Activated naive CD4-positive, alpha-beta T cell treated with anti-CD3 and anti-CD28 coated beads, Interleukin-2, amount 10 ng/mL, durations not matched to agents 7 days and 5 days (primary cell): ENCODE results near the gene RHBDD2.
A peak's percentile ranks its signal among the peaks of the same experiment; 100 is the strongest.
"Not testable (repeated sequence)": the region's sequence is repeated elsewhere in the genome, so short reads cannot be mapped to it uniquely, and the experiment has no call there.

Source experiments
- CTCF ChIA-PET: fragments of 350-600 bp; sonication (Branson Sonifier 250); formaldehyde crosslinking; loops from one replicate; lab custom pipeline; 2021; ENCODE audit warnings: antibody characterized with exemption; lab: Charles Lee
- DNase-seq: peaks from one replicate; pipeline ENCODE4 v3.0.0-alpha.2; 2020
- H3K27ac Mint-ChIP-seq: one replicate; pipeline ENCODE4 v1.8.0; 2021; ENCODE audit warnings: mild to moderate bottlenecking, moderate library complexity, mixed read lengths
- H3K27me3 Mint-ChIP-seq: one replicate; pipeline ENCODE4 v1.8.0; 2021; ENCODE audit warnings: mild to moderate bottlenecking, mixed read lengths
- H3K36me3 Mint-ChIP-seq: one replicate; pipeline ENCODE4 v1.8.0; 2021; ENCODE audit warnings: mixed read lengths
- H3K4me1 Mint-ChIP-seq: one replicate; pipeline ENCODE4 v1.8.0; 2021; ENCODE audit warnings: mixed read lengths
- H3K4me3 Mint-ChIP-seq: one replicate; pipeline ENCODE4 v1.8.0; 2021; ENCODE audit warnings: mild to moderate bottlenecking, moderate library complexity, mixed read lengths
- H3K9me3 Mint-ChIP-seq: one replicate; pipeline ENCODE4 v1.8.0; 2021; ENCODE audit warnings: mixed read lengths

The RHBDD2 gene

DNA sequence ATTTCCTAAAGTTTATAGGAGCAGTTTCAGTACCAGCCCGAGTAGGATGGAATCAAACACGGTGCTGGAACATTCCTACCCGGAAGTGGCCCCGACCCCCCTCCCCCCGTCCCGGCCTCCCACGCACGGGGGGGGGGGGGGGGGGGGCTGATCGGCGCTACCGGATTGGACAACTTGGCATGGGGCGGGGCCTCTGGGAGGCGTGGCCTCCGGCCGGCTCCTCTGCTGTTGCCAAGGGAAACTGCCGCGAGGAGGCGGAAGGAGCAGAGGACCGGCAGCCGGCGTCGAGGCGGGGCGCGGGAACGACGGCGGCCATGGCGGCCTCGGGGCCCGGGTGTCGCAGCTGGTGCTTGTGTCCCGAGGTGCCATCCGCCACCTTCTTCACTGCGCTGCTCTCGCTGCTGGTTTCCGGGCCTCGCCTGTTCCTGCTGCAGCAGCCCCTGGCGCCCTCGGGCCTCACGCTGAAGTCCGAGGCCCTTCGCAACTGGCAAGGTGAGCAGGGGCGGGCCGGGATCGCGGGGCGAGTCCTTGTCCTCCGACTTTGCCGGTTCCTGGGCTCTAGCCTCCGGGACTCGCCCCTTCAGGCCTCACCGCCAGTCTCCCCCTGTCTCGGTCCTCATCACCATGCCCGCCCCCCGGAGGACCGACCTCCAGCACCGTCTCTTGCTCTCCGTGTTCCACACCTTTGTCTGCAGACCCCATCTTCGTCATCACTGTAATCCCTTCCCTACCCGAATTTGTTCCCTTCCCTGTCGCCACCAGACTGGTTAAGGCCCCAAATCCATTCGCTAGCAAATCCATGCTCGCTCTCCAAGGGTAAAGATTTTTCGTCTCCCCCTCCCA lies at the start of gene RHBDD2:
Gene RHBDD2 (plus strand): TSS at position 266 of the 843 bp plus-strand sequence. CDS start 49 bp downstream, at position 315.
- peak within 1 kb of the TSS; percentile 91 for H3K27ac Mint-ChIP-seq
- DNase-seq, result peak; percentile 97
- peak within 1 kb of the TSS; percentile 87 for H3K4me3 Mint-ChIP-seq
- peaks cover 17% of the 10 kb centered on the region for H3K27me3 Mint-ChIP-seq
- H3K4me1 Mint-ChIP-seq, result peaks cover 24% of the 10 kb centered on the region
- CTCF ChIA-PET, result no interaction called here
- no peaks in the 10 kb centered on the region for H3K9me3 Mint-ChIP-seq
- H3K36me3 Mint-ChIP-seq, result peaks cover 20% of the 10 kb centered on the region

DNA sequence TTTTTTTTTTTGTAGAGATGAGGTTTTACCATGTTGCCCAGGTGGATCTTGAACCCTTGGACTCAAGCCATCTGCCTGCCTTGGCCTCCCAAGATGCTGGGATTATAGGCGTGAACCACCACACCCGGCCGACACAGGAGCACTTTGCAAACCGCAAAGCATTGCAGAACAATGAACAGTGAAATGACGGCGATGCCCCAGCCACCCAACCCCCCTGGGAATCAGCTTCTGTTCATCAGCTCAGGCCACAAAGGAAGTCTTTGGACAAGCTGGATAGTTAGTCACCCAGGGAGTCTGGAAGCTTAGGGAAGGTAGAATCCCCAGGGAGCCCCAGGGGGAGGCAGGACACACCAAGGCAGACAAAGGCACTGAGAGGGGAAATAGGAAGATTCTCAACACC lies 49.2 kb upstream of the RHBDD2 start:
- H3K9me3 Mint-ChIP-seq, H3K27ac Mint-ChIP-seq, H3K27me3 Mint-ChIP-seq, H3K36me3 Mint-ChIP-seq, DNase-seq, CTCF ChIA-PET, H3K4me3 Mint-ChIP-seq, H3K4me1 Mint-ChIP-seq: not testable (repeated sequence)

DNA sequence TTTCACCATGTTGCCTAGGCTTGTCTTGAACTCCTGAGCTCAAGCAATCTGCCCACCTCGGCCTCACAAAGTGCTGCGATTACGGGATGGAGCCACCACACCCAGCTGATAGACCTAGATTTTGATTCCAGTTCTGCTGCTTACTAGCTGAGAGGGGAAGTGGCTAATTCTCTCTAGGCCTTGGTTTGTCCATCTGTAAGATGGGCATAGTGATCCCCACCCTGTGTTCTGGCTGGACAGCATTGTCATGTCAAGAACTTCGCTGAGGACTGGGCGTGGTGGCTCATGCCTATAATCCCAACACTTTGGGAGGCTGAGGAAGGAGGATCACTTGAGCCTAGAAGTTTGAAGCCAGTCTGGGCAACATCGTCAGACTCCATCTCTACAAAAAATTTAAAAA lies 47.9 kb upstream of the RHBDD2 start:
- H3K4me1 Mint-ChIP-seq, result no peaks in the 10 kb centered on the region
- CTCF ChIA-PET, result no interaction called here
- no peaks in the 10 kb centered on the region for H3K36me3 Mint-ChIP-seq
- no peak overlapping the region for H3K27ac Mint-ChIP-seq
- H3K9me3 Mint-ChIP-seq, result no peaks in the 10 kb centered on the region
- peaks cover 8% of the 10 kb centered on the region for H3K27me3 Mint-ChIP-seq
- no peak overlapping the region for H3K4me3 Mint-ChIP-seq
- DNase-seq, result no peak

DNA sequence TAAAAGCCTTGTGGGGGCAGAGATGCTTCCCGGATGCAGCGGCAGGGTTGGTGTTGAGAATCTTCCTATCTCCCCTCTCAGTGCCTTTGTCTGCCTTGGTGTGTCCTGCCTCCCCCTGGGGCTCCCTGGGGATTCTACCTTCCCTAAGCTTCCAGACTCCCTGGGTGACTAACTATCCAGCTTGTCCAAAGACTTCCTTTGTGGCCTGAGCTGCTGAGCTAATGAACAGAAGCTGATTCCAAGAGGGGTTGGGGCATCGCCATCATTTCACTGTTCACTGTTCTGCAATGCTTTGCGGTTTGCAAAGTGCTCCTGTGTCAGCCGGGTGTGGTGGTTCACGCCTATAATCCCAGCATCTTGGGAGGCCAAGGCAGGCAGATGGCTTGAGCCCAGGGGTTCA lies 45.2 kb upstream of the RHBDD2 start:
- CTCF ChIA-PET, H3K27ac Mint-ChIP-seq, H3K36me3 Mint-ChIP-seq, H3K27me3 Mint-ChIP-seq, H3K4me1 Mint-ChIP-seq, H3K9me3 Mint-ChIP-seq, DNase-seq, H3K4me3 Mint-ChIP-seq: not testable (repeated sequence)

DNA sequence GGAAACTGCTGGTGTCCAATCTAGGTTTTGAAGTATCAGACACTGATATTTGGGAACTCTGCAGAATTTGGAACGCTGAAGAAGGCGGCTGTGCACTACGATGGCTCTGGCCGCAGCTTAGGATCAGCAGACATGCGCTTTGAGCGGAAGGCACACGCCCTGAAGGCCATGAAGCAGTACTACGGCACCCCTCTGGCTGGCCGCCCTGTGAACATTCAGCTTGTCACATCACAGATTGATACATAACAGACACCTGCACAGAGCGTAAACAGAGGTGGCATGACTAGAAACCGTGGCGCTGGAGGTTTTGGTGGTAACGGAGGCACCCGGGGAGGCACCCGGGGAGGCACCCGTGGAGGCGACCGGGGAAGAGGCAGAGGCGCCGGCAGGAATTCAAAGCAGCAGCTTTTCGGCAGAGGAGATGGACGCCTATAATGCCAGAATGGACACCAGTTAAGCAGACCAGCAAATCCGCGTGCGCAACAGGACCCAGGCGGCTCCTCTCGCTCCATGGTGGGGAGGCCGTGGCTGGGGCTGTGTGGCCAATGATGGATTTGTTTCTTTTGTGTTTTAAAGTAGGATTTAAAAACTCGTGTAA lies 43.0 kb upstream of the RHBDD2 start:
- Mint-ChIP-seq H3K9me3 (no peaks in the 10 kb centered on the region), H3K36me3 (no peaks in the 10 kb centered on the region), H3K27me3 (peaks cover 5% of the 10 kb centered on the region), H3K4me3 (no peak overlapping the region), H3K27ac (no peak overlapping the region), H3K4me1 (no peaks in the 10 kb centered on the region)
- CTCF ChIA-PET, result no interaction called here
- DNase-seq, result no peak

DNA sequence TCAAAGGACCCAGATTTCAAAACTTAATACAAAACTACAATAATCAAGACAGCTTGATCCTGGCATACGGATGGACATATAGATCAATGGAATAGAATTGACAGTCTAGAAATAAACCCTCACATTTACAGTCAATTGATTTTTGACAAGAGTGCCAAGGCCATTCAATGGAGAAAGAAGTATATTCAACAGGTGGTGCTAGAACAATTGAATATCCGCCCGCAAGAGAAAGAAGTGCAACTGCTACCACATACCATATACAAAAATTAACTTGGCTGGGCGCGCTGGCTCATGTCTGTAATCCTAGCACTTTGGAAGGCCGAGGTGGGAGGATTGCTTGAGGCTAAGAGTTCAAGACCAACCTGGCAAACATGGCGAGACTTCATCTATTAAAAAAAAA lies 42.0 kb upstream of the RHBDD2 start:
- Mint-ChIP-seq H3K4me3 (no peak overlapping the region), H3K4me1 (no peaks in the 10 kb centered on the region), H3K36me3 (no peaks in the 10 kb centered on the region), H3K27me3 (peaks cover 4% of the 10 kb centered on the region), H3K9me3 (no peaks in the 10 kb centered on the region), H3K27ac (no peak overlapping the region)
- DNase-seq, result no peak
- CTCF ChIA-PET, result no interaction called here

DNA sequence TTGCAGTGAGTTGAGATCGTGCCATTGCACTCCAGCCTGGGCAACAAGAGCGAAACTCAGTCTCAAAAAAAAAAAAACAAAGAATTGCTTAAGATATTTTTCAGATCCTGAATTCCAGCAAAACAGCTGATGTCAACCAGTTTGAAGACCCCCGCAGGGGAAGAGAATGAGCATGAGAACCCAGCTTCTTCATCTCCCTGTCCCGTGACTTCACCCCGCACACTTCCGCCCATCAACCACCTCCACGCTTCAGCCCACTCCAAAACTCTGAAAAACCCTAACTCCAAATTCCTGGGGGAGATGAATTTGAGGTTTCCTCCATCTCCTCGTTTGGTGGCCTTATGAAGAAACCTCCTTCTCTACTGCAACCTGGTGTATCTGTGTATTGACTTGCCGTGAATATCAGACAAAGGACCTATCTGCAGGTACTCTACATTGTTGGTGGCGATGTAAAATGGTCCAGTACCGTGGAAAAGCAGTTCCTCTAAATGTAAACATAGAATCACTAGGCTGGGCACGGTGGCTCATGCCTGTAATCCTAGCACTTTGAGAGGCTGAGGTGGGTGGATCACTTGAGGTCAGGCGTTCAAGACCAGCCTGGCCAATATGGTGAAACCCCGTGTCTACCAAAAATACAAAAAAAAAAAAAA lies 40.4 kb upstream of the RHBDD2 start:
- H3K36me3 Mint-ChIP-seq, H3K4me1 Mint-ChIP-seq, DNase-seq, H3K27ac Mint-ChIP-seq, CTCF ChIA-PET, H3K27me3 Mint-ChIP-seq, H3K4me3 Mint-ChIP-seq, H3K9me3 Mint-ChIP-seq: not testable (repeated sequence)

DNA sequence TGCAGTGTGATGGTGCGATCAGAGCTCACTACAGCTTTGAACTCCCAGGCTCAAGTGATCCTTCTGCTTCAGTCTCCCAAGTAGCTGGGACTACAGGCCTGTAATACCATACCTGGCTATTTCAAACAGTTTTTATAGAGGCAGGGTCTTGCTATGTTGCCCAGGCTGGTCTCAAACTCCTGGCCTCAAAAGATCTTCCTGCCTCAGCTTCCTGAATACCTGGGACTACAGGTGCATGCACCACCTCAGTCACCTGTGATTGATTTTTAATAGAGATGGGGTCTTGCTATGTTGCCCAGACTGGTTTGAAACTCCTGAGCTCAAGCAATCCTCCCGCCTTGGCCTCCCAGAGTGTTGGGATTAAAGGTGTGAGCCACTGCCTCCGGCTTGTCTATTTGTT lies 38.8 kb upstream of the RHBDD2 start:
- H3K9me3 Mint-ChIP-seq, result no peaks in the 10 kb centered on the region
- H3K36me3 Mint-ChIP-seq, result no peaks in the 10 kb centered on the region
- no peak overlapping the region for H3K4me3 Mint-ChIP-seq
- DNase-seq, result no peak
- H3K4me1 Mint-ChIP-seq, result peaks cover 2% of the 10 kb centered on the region
- H3K27ac Mint-ChIP-seq, result no peak overlapping the region
- CTCF ChIA-PET, result no interaction called here
- no peaks in the 10 kb centered on the region for H3K27me3 Mint-ChIP-seq

DNA sequence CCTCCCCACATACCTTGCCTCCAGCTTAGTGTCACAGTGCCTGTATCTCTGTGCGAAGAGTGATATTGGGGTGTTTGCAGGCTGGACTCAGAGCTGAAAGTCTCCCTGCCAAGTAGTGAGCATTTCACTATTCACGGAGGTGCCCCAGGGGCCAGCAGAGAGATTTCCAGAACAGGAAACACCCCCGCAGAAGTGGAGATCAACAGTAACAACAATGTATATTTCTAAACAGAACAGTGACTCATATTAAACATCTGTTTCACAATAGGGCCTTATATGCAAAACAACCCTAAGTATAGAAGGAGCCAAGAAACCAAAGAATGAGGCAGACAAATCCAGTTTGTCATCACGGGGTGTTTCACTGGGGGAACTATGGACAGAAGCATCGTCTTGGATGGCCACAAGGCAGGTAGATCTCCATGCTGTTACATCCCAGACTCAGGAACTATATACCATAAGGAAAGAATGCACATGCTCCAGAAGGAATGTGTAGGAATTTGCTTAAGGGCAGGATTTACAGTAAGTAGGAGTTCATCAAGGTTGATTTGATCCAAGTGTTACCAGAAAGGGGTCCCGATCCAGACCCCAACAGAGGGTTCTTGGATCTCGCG lies 35.9 kb upstream of the RHBDD2 start:
- H3K27me3 Mint-ChIP-seq, result peaks cover 9% of the 10 kb centered on the region
- H3K27ac Mint-ChIP-seq, result no peak overlapping the region
- H3K4me1 Mint-ChIP-seq, result peaks cover 2% of the 10 kb centered on the region
- no peaks in the 10 kb centered on the region for H3K9me3 Mint-ChIP-seq
- no peaks in the 10 kb centered on the region for H3K36me3 Mint-ChIP-seq
- H3K4me3 Mint-ChIP-seq, result no peak overlapping the region
- CTCF ChIA-PET, result no interaction called here
- no peak for DNase-seq

DNA sequence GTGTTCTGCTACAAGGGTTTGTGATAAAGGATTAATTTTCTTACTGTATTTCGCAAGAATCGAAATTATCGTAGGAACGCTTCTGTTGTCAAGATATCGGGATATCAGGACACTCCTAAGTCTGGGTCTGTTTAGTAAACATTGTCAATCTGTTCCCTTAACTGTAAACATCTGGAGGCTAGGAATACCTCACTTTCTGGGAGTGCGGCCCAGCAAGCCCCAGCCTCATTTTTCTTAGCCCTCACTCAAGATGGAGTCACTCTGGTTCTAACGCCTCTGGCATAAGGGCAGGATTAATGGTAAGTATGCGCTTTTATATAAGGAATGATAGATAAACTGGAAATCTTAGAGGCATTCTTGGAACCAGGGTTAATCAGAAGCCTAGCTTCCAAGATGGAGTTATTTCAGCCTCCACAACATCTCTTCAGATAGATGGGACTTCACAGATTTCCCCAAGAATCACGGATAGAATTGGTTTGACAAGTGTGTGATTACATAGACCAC lies 35.2 kb upstream of the RHBDD2 start:
- CTCF ChIA-PET, result no interaction called here
- Mint-ChIP-seq H3K27me3 (peaks cover 12% of the 10 kb centered on the region), H3K36me3 (no peaks in the 10 kb centered on the region), H3K9me3 (no peaks in the 10 kb centered on the region), H3K4me3 (no peak overlapping the region), H3K4me1 (peaks cover 2% of the 10 kb centered on the region), H3K27ac (no peak overlapping the region)
- no peak for DNase-seq

DNA sequence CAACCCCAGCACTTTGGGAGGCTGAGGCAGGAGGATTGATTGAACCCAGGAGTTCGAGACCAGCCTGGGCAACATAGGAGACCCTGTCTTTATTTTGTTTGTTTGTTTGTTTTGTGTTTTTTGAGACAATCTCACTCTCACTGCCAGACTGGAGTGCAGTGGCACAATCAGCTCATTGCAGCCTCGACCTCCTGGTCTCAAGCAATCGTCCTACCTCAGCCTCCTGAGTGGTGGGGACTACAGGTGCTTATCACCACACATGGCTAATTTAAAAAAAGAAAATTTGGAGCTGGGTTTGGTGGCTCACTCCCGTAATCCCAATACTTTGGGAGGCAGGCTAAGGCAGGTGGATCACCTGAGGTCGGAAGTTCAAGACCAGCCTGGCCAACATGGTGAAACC lies 34.7 kb upstream of the RHBDD2 start:
- H3K4me3 Mint-ChIP-seq, result no peak overlapping the region
- H3K27ac Mint-ChIP-seq, result no peak overlapping the region
- no peaks in the 10 kb centered on the region for H3K9me3 Mint-ChIP-seq
- peaks cover 2% of the 10 kb centered on the region for H3K4me1 Mint-ChIP-seq
- CTCF ChIA-PET, result interaction anchor here (0.6 kb wide), 1 partner anchor 90 kb away, joined by 3 read pairs; no protein-coding TSS in a partner anchor
- DNase-seq, result no peak
- H3K27me3 Mint-ChIP-seq, result peaks cover 12% of the 10 kb centered on the region
- H3K36me3 Mint-ChIP-seq, result no peaks in the 10 kb centered on the region

DNA sequence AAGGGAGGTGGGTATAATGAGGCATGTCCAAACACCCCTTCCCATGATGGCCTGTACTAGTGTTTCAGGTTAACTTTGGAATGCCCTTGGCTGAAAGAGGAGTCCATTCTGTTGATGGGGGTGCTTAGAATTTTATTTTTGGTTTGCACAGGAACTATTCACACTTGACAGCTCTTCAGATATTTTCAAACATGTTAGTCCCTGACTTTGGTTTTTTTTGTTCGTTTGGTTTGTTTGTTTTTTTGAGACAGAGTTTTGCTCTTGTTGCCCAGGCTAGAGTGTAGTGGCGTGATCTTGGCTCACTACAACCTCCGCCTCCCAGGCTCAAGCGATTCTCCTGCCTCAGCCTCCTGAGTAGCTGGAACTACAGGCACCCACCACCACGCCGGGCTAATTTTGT lies 33.7 kb upstream of the RHBDD2 start:
- not testable (repeated sequence) for H3K36me3 Mint-ChIP-seq, H3K27ac Mint-ChIP-seq
- CTCF ChIA-PET, result interaction anchor here (1.4 kb wide), 1 partner anchor 20 kb away, joined by 3 read pairs; no protein-coding TSS in a partner anchor

DNA sequence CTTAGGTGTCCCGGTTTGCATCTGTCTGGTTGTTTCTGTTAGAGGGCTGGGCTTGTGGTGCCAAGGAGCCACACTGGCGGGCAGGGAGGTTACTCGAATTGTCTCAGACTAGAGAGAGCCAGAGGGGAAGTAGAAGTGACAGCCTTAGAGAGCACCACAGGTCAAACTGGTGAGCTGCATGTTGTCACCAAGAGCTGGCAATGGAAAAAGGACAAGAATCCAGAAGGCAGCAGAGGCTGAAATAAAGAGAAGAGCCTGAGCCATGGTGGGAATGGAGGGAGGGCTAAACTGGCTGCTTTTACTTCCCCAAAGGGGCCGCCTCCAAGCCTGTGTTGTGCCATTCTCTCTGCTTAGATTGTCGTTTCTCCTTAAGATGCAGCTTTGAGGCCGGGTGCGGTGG lies 31.1 kb upstream of the RHBDD2 start:
- no peak for DNase-seq
- Mint-ChIP-seq H3K9me3 (no peaks in the 10 kb centered on the region), H3K27ac (no peak overlapping the region), H3K27me3 (peaks cover 12% of the 10 kb centered on the region), H3K4me1 (peaks cover 1% of the 10 kb centered on the region), H3K36me3 (no peaks in the 10 kb centered on the region), H3K4me3 (no peak overlapping the region)
- CTCF ChIA-PET, result no interaction called here

More for the DNA sequence above, 33.7 kb upstream of the RHBDD2 start:
- not testable (repeated sequence) for H3K4me1 Mint-ChIP-seq, DNase-seq, H3K9me3 Mint-ChIP-seq, H3K4me3 Mint-ChIP-seq
- H3K27me3 Mint-ChIP-seq, result peaks cover 12% of the 10 kb centered on the region

DNA sequence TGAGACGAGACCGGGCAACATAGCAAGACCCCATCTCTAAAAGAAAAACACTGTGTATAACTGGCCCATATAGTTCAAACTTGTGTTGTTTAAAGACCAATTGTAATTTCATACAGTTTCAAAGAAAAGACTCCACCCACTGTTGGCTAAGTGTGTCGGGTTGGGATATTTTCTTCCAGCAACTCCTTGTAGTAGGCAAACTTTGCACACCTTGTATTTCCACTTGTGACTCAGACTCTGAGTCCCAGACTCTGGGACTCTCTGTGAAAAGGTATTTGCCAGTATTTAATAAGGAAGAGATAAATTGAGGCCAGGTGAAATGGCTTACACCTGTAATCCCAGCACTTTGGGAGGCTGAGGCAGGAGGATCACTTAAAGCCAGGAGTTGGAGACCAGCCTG lies 29.3 kb upstream of the RHBDD2 start:
- H3K4me3 Mint-ChIP-seq, result no peak overlapping the region
- H3K4me1 Mint-ChIP-seq, result no peaks in the 10 kb centered on the region
- H3K36me3 Mint-ChIP-seq, result no peaks in the 10 kb centered on the region
- peaks cover 17% of the 10 kb centered on the region for H3K27me3 Mint-ChIP-seq
- no peaks in the 10 kb centered on the region for H3K9me3 Mint-ChIP-seq
- no peak overlapping the region for H3K27ac Mint-ChIP-seq
- CTCF ChIA-PET, result no interaction called here
- no peak for DNase-seq
